ENCODE data around the gene ANXA11.
"Not testable (repeated sequence)": the region's sequence is repeated elsewhere in the genome, so short reads cannot be mapped to it uniquely, and the experiment has no call there.

Gene ANXA11

DNA sequence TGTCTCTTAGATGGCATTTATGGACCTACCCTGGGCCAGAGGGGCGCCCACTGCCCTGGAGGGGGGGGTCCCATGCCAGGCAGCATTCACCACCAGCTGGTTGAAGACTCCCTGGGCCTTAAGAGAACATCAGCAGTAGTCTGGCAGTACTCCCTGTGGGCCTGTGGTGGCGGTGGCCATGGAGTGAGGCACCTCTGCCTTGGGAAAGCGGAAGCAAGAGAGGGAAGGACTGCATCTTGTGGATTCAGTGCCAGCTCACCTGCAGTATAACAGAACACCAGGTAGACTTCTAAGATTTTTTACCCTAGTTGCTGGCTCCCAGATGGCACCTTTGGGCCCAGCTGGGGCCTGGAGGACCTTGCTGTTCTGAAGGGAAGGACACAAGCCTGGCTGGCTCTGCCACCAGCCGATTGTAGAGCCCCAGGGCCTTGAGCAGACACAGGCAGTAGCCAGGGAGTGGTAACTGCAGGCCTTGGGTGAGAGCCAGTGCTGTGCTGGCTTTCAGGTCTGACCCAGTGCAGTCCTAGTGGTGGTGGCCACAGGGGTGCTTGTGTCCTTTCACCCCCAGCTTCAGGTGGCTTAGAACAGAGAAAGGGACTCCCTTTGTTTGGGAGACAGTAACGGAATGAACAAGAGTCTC is 57.1 kb downstream of the ANXA11 start:
- peaks cover 4% of the 10 kb centered on the region for H3K36me3 ChIP-seq (replicated peaks)
- H3K27me3 ChIP-seq (ENCODE audit: low read depth): 0 out of 2 replicates have a peak, but pooled peaks cover 3% of the 10 kb centered on the region
- no peak for DNase-seq (ENCODE audit: low spot score in 2 of 2)
- H3K4me1 ChIP-seq: peaks cover 16% of the 10 kb centered on the region
- H3K9me3 ChIP-seq: peaks cover 11% of the 10 kb centered on the region
- in situ Hi-C loops (cut with MboI; ENCODE audit: low sequenced_read_pairs): loop anchor here (10.0 kb wide), 1 partner anchor 67 kb away; no protein-coding TSS in a partner anchor
- H3K4me3 ChIP-seq: no peak overlapping the region

DNA sequence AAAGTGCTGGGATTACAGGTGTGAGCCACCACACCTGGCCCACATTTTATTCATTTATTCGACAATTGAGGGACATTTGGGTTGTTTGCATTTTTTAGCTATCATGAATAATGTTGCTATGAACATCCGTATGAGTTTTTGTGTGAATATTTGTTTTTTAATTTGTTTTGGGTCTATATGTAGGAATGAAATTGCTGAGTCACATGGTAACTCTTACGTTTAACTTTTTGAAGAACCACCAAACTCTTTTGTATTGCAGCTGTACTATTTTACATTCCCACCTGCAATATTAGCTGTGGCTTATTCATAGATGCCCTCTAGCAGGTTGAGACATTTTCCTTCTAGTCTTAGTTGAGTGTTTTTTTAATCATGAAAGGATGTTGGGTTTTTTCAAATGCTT is 58.4 kb downstream of the ANXA11 start:
- no peaks in the 10 kb centered on the region; the same call in 1 of the 2 replicates for H3K36me3 ChIP-seq (replicated peaks)
- H3K9me3 ChIP-seq: peaks cover 11% of the 10 kb centered on the region
- in situ Hi-C loops (cut with MboI; ENCODE audit: low sequenced_read_pairs): loop anchor here (10.0 kb wide), 1 partner anchor 68 kb away; no protein-coding TSS in a partner anchor
- no peak overlapping the region for H3K4me3 ChIP-seq
- no peak for DNase-seq (ENCODE audit: low spot score in 2 of 2)
- H3K4me1 ChIP-seq: peaks cover 16% of the 10 kb centered on the region
- H3K27me3 ChIP-seq (ENCODE audit: low read depth): 0 out of 2 replicates have a peak, but pooled peaks cover 3% of the 10 kb centered on the region

DNA sequence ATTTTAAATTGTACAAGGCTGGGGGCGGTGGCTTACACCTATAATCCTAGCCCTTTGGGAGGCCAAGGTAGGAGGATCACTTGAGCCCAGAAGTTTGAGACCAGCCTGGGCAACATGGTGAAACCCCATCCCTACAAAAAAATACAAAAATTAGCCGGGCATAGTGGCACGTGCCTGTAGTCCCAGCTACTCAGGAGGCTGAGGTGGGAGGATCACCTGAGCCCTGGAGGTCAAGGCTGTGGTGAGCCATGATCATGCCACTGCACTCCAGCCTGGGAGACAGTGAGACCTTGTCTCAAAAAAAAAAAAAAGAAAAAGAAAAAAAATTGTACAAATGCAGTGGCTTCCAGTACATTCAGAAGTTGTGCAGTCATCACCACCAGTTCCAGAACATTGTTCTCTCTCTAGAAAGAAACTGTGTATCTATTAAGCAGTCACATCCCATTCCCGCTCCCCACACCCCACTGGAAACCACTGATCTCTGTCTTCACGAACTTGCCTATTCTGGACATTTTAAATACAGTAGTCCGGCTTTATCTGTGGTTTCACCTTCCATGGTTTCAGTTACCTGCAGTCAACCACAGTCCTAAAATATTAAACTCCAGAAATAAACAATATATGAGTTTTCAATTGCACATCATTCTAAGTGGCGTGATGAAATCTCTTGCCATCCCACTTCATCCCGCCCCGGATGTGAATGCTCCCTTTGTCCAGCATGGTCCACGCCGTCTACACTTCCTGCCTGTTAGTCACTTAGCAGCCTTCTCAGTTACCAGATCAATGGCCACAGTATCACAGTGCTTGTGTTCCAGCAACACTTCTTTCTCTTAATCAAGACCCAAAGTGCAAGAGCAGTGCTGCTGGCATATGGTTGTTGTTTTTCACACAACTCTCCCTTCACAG is 59.7 kb downstream of the ANXA11 start:
- H3K4me1 ChIP-seq: peaks cover 16% of the 10 kb centered on the region
- H3K9me3 ChIP-seq: peaks cover 11% of the 10 kb centered on the region
- H3K27me3 ChIP-seq (ENCODE audit: low read depth); H3K36me3 ChIP-seq (replicated peaks); H3K4me3 ChIP-seq: not testable (repeated sequence)
- DNase-seq (ENCODE audit: low spot score in 2 of 2): peak in 1 of 2 experiments; percentile 49
- in situ Hi-C loops (cut with MboI; ENCODE audit: low sequenced_read_pairs): loop anchor here (10.0 kb wide), 1 partner anchor 69 kb away; no protein-coding TSS in a partner anchor

DNA sequence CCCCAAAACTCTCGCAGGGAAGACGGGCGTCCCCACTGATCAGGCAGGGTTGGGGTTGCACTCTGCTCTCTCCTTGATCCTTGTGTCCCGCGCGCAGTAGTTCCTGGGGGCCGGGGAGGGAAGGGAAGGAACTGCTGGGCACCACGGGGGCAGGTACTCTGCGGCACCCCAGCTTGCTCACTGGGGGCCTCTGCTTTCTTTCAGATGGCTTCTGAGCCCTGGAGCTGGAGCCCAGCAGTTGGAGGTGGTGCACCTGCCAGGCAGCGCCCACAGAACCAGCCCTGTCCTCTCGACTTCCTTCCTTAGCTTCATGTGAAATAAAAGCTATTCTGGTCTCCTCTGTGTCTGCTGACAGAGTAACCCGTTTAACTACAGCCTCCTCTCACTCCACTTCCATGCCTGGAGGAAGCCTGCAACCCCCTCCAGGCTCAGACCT is 60.6 kb downstream of the ANXA11 start:
- DNase-seq (ENCODE audit: low spot score in 2 of 2): no peak
- H3K4me1 ChIP-seq: peaks cover 16% of the 10 kb centered on the region
- H3K27me3 ChIP-seq (ENCODE audit: low read depth): 0 out of 2 replicates have a peak, but pooled peaks cover 3% of the 10 kb centered on the region
- peaks cover 5% of the 10 kb centered on the region for H3K9me3 ChIP-seq
- no peaks in the 10 kb centered on the region; the same call in 1 of the 2 replicates for H3K36me3 ChIP-seq (replicated peaks)
- no peak overlapping the region for H3K4me3 ChIP-seq
- in situ Hi-C loops (cut with MboI; ENCODE audit: low sequenced_read_pairs): loop anchor here (10.0 kb wide), 1 partner anchor 70 kb away; no protein-coding TSS in a partner anchor

DNA sequence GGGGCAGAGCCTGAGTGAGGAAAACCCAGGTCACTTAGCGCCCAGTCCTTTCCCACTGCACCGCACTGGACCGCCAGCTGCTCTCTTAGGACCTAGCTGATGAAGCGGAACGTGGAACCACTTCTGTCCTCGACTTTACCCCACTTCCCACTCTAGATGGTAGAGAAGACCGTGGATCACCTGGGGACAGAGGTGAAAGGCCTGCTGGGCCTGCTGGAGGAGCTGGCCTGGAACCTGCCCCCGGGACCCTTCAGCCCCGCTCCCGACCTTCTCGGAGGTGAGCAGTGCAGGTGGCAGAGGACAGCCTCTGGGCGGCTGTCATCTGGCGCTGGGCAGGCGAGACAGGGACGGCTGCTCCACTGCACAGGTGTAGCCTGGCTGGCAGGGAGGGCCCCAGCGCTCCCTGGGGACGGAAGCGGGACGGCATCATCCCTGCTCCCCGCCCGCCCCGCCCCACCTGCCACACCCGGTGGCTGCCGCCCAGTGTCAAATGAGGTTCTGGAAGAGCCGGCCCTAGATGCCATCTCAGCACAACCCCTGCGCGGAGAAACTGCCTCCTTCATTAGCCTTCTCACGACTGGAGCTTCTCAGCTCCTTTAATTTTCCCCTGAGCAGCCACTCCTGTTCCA is 61.2 kb downstream of the ANXA11 start:
- in situ Hi-C loops (cut with MboI; ENCODE audit: low sequenced_read_pairs): loop anchor here (10.0 kb wide), 1 partner anchor 71 kb away; no protein-coding TSS in a partner anchor
- peaks cover 16% of the 10 kb centered on the region for H3K4me1 ChIP-seq
- no peaks in the 10 kb centered on the region; the same call in 1 of the 2 replicates for H3K9me3 ChIP-seq
- 0 out of 2 replicates have a peak, but pooled peaks cover 3% of the 10 kb centered on the region for H3K27me3 ChIP-seq (ENCODE audit: low read depth)
- DNase-seq (ENCODE audit: low spot score in 2 of 2): peak in 1 of 2 experiments; percentile 32
- H3K36me3 ChIP-seq (replicated peaks): no peaks in the 10 kb centered on the region; the same call in 1 of the 2 replicates
- H3K4me3 ChIP-seq: peak overlapping the region; percentile 17

DNA sequence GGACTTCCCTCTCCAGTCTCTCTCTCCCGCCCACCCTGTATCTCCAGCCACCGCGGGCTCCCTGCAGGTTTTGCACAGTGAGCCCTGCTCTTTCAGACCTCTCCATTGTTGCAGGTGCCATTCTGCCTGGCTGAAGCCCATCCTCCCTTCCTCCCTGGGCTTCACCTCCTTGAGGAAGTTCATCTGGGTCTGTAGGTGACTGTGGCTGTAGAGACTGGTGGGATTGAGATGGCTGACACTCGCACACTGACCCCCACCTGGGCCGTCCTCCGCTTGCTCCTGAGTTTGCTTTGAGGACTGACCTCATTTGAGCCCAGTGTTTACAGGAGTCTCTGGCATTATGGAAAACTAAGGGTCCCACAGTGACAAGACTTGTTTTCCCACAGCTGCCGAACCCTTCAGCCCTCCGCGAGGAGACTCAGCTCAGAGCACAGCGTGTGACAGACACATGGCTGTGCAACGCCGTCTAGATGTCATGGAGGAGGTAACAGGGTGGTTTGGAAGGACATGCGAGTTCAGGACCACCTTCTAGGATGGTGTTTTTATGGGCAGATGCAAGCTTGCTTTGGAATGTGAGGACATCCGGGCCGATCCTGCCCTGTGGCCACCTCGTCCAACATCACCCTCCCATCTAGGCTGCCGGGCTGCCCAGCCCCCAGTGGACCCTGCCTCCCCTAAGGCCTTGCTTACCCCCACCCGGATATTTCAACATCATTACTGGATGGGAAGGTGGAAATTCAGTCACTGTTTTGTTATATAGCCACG is 63.5 kb downstream of the ANXA11 start:
- Histone ChIP-seq H3K4me1 (peaks cover 20% of the 10 kb centered on the region), H3K4me3 (no peak overlapping the region), H3K27me3 (ENCODE audit: low read depth) (0 out of 2 replicates have a peak, but pooled peaks cover 3% of the 10 kb centered on the region), H3K9me3 (no peaks in the 10 kb centered on the region), H3K36me3 (replicated peaks) (no peaks in the 10 kb centered on the region)
- no peak for DNase-seq (ENCODE audit: low spot score in 2 of 2)
- in situ Hi-C loops (cut with MboI; ENCODE audit: low sequenced_read_pairs): loop anchor here (10.0 kb wide), 1 partner anchor 73 kb away; no protein-coding TSS in a partner anchor

DNA sequence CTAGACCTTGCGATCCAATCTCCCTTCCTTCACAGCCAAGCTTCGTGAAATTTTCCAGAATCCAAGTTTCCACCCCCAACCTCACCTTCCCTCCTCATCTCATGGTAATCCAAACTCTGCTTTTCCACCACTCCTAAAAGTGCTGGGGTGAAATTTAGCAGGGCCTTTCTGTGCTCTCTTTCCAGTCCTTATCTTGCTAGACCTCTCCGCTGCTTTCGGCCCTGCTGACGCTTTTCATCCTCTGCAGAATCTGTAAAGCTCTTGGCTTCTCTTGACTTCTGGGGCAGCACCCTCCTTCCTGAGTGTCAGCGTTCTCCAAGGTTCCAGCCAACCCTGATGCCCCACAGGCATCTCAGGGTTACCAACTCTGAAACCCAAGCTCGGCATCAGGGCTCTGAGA is 65.1 kb downstream of the ANXA11 start:
- peaks cover 7% of the 10 kb centered on the region for H3K4me1 ChIP-seq
- H3K9me3 ChIP-seq: no peaks in the 10 kb centered on the region
- H3K36me3 ChIP-seq (replicated peaks): no peaks in the 10 kb centered on the region
- no peak for DNase-seq (ENCODE audit: low spot score in 2 of 2)
- H3K27me3 ChIP-seq (ENCODE audit: low read depth): 0 out of 2 replicates have a peak, but pooled peaks cover 3% of the 10 kb centered on the region
- no peak overlapping the region for H3K4me3 ChIP-seq
- in situ Hi-C loops (cut with MboI; ENCODE audit: low sequenced_read_pairs): loop anchor here (10.0 kb wide), 1 partner anchor 75 kb away; no protein-coding TSS in a partner anchor

DNA sequence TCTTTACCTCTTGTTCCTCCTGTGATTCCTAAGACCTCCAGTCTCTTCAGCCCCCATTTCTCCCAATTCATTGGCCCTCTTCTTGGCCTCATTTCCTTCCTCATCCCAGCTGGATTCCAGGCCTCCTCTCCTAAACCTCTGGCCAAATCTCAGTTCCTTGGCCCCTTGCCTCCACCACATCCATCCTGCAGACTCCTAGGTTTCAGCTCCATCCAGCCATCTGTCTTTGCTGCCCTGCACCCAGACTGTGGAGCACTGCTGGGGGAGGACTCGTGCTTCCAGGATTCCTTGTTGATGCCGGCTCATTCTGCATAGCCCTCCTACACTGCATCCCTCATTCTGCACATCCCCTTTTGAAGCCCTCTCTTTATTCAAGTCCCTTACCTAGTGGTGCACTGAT is 66.1 kb downstream of the ANXA11 start:
- peaks cover 7% of the 10 kb centered on the region for H3K4me1 ChIP-seq
- in situ Hi-C loops (cut with MboI; ENCODE audit: low sequenced_read_pairs): no loop called here
- H3K36me3 ChIP-seq (replicated peaks): no peaks in the 10 kb centered on the region
- H3K9me3 ChIP-seq: no peaks in the 10 kb centered on the region
- DNase-seq (ENCODE audit: low spot score in 2 of 2): no peak
- no peak overlapping the region for H3K4me3 ChIP-seq
- 0 out of 2 replicates have a peak, but pooled peaks cover 3% of the 10 kb centered on the region for H3K27me3 ChIP-seq (ENCODE audit: low read depth)

DNA sequence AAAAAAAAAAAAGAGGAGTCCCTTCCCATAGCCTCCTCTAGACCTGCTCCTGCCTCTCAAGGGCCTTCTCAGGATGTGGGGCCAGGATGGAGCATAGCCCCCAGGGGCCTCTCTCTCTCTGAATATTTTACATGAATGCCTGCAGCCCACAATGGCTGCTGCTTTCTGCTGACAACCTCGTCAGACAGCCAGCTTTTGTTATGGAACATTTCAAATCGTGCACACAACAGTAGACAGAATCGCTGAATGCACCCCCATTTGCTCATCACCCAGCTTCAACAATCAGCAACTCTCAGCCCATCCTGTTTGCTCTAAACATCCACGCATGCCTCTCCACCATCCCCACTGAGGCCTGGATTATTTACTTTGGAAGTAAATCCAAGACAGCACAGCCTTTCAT is 67.4 kb downstream of the ANXA11 start:
- Histone ChIP-seq H3K4me1 (peaks cover 5% of the 10 kb centered on the region), H3K36me3 (replicated peaks) (no peaks in the 10 kb centered on the region), H3K4me3 (no peak overlapping the region), H3K9me3 (no peaks in the 10 kb centered on the region), H3K27me3 (ENCODE audit: low read depth) (no peaks in the 10 kb centered on the region)
- in situ Hi-C loops (cut with MboI; ENCODE audit: low sequenced_read_pairs): no loop called here
- peak; percentile 25 to 35 for DNase-seq (ENCODE audit: low spot score in 2 of 2)

DNA sequence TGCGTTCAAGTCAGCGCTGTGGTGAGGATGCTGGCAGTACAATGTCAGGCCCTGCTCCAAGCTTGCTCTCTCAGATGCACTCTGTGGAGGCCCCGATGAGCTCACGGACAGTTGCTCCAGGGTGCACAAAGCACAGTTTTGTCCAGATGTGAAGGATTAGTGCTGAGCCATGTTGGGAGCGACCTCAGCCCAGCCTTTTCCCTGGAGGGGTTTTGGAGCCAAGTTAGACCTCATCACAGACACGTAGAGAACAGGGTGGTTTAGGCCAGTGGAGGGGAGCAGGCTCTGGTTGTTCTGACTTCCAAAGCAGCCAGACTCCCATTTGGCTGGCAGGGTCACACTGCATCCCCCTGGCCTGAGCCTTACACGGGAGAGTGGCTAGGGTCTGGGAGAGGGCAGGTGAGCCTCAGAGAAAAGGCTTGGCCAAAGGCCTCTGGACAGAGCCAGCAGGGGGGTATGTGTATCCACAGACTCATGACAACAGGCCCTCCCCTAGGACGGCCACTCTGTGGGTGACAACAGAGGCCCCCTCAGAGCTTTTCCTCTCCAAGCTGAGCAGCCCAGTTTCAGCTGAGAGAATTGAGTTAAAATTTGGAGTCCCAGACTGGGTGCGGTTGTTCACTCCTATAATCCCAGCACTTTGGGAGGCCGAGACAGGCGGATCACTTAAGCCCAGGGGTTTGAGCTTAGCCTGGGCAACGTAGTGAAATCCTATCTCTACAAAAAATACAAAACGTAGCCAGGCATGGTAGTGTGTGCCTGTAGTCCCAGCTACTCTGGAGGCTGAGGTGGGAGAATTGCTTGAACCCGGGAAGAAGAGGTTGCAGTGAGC is 68.1 kb downstream of the ANXA11 start:
- Histone ChIP-seq H3K4me3 (no peak overlapping the region), H3K4me1 (peaks cover 5% of the 10 kb centered on the region), H3K27me3 (ENCODE audit: low read depth) (no peaks in the 10 kb centered on the region), H3K36me3 (replicated peaks) (no peaks in the 10 kb centered on the region), H3K9me3 (no peaks in the 10 kb centered on the region)
- DNase-seq (ENCODE audit: low spot score in 2 of 2): no peak
- in situ Hi-C loops (cut with MboI; ENCODE audit: low sequenced_read_pairs): no loop called here

DNA sequence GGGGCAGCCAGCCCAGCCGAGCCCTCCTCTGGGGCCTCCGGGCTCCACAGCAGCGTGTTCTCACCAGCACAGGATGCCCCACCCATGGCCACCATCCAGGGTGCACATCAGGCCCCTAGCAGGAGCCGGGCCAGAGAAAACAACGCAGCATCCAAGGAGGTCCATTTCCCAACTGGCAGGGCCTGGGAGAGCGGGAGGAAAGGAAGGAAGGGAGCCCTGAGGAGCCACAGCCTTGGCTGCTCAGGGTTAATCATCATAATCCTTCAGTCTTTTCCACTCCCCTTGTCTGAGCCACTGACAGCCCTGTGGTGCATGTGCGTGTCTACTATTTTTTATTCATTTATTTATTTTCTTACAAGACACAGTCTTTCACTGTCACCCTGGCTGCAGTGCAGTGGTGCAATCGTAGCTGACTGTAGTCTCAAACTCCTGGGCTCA is 69.2 kb downstream of the ANXA11 start:
- Histone ChIP-seq H3K9me3 (no peaks in the 10 kb centered on the region), H3K27me3 (ENCODE audit: low read depth) (no peaks in the 10 kb centered on the region), H3K4me1 (peaks cover 5% of the 10 kb centered on the region), H3K4me3 (no peak overlapping the region), H3K36me3 (replicated peaks) (no peaks in the 10 kb centered on the region)
- DNase-seq (ENCODE audit: low spot score in 2 of 2): no peak
- in situ Hi-C loops (cut with MboI; ENCODE audit: low sequenced_read_pairs): no loop called here

DNA sequence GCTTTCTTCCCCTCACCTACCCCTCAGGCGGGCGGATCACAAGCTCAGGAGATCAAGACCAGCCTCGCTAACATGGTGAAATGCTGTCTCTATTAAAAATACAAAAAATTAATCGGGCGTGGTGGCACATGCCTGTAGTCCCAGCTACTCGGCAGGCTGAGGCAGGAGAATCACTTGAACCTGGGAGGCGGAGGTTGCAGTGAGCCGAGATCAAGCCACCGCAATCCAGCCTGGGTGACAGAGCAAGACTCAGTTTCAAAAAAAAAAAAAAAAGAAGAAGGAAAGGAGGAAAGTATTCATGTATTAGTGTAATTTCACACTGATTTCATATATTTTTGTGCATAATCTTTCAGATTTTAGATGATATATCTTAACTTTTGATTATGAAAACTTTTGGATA is 71.7 kb downstream of the ANXA11 start:
- H3K27me3 ChIP-seq (ENCODE audit: low read depth); H3K36me3 ChIP-seq (replicated peaks); DNase-seq (ENCODE audit: low spot score in 2 of 2); H3K9me3 ChIP-seq; H3K4me3 ChIP-seq; H3K4me1 ChIP-seq; in situ Hi-C loops (cut with MboI; ENCODE audit: low sequenced_read_pairs): not testable (repeated sequence)

All from HAP-1 (cell line).